ENCODE data around the gene PKHD1. TPM values are rescaled to one million over a fixed set of nuclear protein-coding genes. Genes with fewer than 3 reads are reported as not detected.

PKHD1 gene
- total RNA-seq, 1 experiment from 2014 or later, result 3.4 TPM

GRCh38 chr6:51578362-51578761 is 509.1 kb downstream of the PKHD1 start:
- in situ Hi-C loops (cut with HindIII; ENCODE audit: low pct_unique_long_range_greater_than_20kb, low sequenced_read_pairs), result no loop called here
- no peak for DNase-seq (ENCODE audit: low read depth)

- no peak for DNase-seq (ENCODE audit: low read depth)
- in situ Hi-C loops (cut with HindIII; ENCODE audit: low pct_unique_long_range_greater_than_20kb, low sequenced_read_pairs), result no loop called here
These were observed 513.4 kb downstream of the PKHD1 start for GRCh38 chr6:51574040-51574439.

- no peak for DNase-seq (ENCODE audit: low read depth)
- in situ Hi-C loops (cut with HindIII; ENCODE audit: low pct_unique_long_range_greater_than_20kb, low sequenced_read_pairs), result no loop called here
These were observed 516.2 kb downstream of the PKHD1 start for GRCh38 chr6:51571168-51571567.

- in situ Hi-C loops (cut with HindIII; ENCODE audit: low pct_unique_long_range_greater_than_20kb, low sequenced_read_pairs), result no loop called here
- DNase-seq (ENCODE audit: low read depth), result no peak
These were observed 517.1 kb downstream of the PKHD1 start for GRCh38 chr6:51570168-51570921.

- no peak for DNase-seq (ENCODE audit: low read depth)
- in situ Hi-C loops (cut with HindIII; ENCODE audit: low pct_unique_long_range_greater_than_20kb, low sequenced_read_pairs), result no loop called here
These were observed 517.8 kb downstream of the PKHD1 start for GRCh38 chr6:51569594-51569993.

GRCh38 chr6:51568771-51569170 is 518.6 kb downstream of the PKHD1 start:
- in situ Hi-C loops (cut with HindIII; ENCODE audit: low pct_unique_long_range_greater_than_20kb, low sequenced_read_pairs), result no loop called here
- DNase-seq (ENCODE audit: low read depth), result no peak

- in situ Hi-C loops (cut with HindIII; ENCODE audit: low pct_unique_long_range_greater_than_20kb, low sequenced_read_pairs), result no loop called here
- no peak for DNase-seq (ENCODE audit: low read depth)
These were observed 521.9 kb downstream of the PKHD1 start for GRCh38 chr6:51565472-51565871.

Other genes starting within 250 kb of the PKHD1 start
- gene IL17A, start 98.8 kb upstream of the PKHD1 start, total RNA-seq (2014; rRNA removed; shearing (Covaris generic); ENCODE audit: low replicate concordance), result not detected in 2 replicates
- not detected in 2 replicates for gene IL17F, start 156.9 kb upstream of the PKHD1 start, total RNA-seq (2014; rRNA removed; shearing (Covaris generic); ENCODE audit: low replicate concordance)
- 209 and 231 TPM in 2 replicates for gene MCM3, start 197.1 kb upstream of the PKHD1 start, total RNA-seq (2014; rRNA removed; shearing (Covaris generic); ENCODE audit: low replicate concordance)

All from Caki2 (cell line).